K562 treated with DMSO at 1 percent for 24 hours (cell line): ENCODE measurements around the gene PHLDB2. TPM values are rescaled to one million over a fixed set of nuclear protein-coding genes. Genes with fewer than 3 reads are reported as not detected.

Source experiments
- total RNA-seq: library from RNA; unstranded; fragments of 300-600 nt; gene quantifications from 2 replicates; pipeline ENCODE4 v1.2.3, GENCODE V29; 2022; ENCODE audit warnings: low read depth; ENCODE audit not compliant: insufficient read depth

Gene PHLDB2
- not detected in 2 replicates for total RNA-seq

GRCh38 chr3:111859061-111859973 is at the start of gene PHLDB2:
TSS of gene PHLDB2 (plus strand) at chr3:111859265. CDS start at chr3:111884078, 24,813 bp downstream.

GRCh38 chr3:111978583-111979433 is 119.7 kb downstream of the PHLDB2 start, which contains the start of gene ABHD10:
TSS of gene ABHD10 (plus strand) at chr3:111979026. CDS start at chr3:111979062, 36 bp downstream.

GRCh38 chr3:111998636-111999483 is 139.8 kb downstream of the PHLDB2 start, which contains the start of gene TAGLN3:
TSS of gene TAGLN3 (plus strand) at chr3:111998922. CDS start at chr3:111999423, 501 bp downstream.

Other genes starting within 250 kb of the PHLDB2 start
- gene PLCXD2, start 184.6 kb upstream of the PHLDB2 start, total RNA-seq = 0.08 TPM in 1 of 2 replicates, not detected in the other
- gene ABHD10, start 119.8 kb downstream of the PHLDB2 start, total RNA-seq = 12.4 and 14.3 TPM in 2 replicates
- not detected in 2 replicates for gene TAGLN3, start 139.7 kb downstream of the PHLDB2 start, total RNA-seq
- not detected in 2 replicates for gene TMPRSS7, start 175.5 kb downstream of the PHLDB2 start, total RNA-seq
- 1.6 and 1.9 TPM in 2 replicates for gene C3orf52, start 227.1 kb downstream of the PHLDB2 start, total RNA-seq